GM04503 (cell line): Measurements from ENCODE around the gene PDE4A.
"Not testable (repeated sequence)": the region's sequence is repeated elsewhere in the genome, so short reads cannot be mapped to it uniquely, and the experiment has no call there.

Source experiments
- DNase-seq: peaks from one replicate; pipeline ENCODE4 v3.0.0-alpha.2; 2012; ENCODE audit warnings: low read depth

PDE4A gene

DNA sequence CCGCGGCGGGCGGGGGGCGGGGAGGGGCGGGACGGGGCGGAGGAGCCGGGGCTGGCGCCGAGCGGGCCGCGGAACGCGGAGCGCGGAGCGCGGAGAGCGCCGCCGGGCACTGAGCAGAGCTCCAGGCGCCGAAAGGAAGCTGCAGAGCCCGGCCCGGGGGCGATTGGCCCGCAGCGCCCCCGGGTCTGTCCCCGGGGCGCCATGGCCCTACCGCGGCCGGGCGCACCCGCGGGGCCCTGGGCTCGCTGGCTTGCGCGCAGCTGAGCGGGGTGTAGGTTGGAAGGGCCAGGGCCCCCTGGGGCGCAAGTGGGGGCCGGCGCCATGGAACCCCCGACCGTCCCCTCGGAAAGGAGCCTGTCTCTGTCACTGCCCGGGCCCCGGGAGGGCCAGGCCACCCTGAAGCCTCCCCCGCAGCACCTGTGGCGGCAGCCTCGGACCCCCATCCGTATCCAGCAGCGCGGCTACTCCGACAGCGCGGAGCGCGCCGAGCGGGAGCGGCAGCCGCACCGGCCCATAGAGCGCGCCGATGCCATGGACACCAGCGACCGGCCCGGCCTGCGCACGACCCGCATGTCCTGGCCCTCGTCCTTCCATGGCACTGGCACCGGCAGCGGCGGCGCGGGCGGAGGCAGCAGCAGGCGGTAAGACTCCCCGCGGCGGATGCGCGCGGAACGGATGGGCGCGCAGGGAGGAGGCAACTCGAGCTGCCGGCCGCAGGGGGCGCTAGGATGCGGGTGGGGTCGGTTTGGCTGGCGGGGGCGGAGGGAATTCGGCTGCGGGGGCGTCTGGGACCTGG, at the start of gene PDE4A:
Gene PDE4A, plus strand, starts transcription at position 95 of the 796 bp plus-strand sequence. Its CDS starts 227 bp downstream, at position 322.
- no peak for DNase-seq

DNA sequence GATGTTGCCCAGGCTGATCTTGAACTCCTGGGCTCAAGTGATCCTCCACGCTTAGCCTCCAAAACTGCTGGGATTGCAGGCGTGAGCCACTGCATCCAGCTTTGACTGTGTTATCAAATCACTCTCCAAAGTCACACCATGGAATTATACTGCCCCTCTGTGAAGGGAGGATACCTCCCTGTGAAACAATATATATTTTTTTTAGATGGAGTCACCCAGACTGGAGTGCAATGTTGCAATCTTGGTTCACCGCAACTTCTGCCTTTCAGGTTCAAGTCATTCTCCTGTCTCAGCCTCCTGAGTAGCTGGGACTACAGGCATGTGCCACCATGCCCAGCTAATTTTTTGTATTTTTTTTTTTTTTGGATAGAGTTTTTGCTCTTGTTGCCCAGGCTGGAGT, 47.6 kb upstream of the PDE4A start:
- DNase-seq: no peak

DNA sequence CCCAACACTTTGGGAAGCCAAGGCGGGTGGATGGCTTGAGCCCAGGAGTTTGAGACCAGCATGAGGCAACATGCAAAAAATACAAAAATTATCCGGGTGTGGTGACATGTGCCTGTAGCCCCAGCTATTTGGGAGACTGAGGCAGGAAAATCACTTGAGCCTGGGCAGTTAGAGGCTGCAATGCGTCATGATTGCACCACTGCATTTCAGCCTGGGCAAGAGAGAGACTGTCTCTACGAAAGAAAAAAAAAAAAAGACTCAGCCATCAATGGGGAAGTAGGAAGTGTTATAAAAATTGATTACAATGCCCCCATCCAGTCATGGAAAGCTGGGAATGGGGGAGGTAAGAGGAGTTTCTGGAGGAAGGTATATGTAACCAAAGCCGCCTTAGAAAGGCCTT, 45.4 kb upstream of the PDE4A start:
- no peak for DNase-seq

DNA sequence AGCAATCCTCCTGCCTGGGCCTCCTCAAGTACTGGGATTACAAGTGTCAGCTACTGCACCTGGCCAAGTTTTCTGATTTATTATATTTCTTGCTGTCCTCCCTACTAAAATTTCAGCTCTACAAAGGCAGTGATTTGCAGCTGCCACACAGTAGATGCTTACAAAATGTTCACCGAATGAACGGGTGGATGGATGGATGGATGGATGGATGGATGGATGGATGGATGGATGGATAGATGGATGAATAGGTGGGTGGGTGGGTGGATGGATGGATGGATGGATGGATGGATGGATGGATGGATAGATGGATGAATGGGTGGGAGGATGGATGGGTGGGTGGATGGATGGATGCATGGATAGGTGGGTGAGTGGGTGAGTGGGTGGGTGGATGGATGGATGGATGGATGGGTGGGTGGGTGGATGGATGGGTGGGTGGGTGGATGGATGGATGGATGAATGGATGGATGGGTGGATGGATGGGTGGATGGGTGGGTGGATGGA, 43.1 kb upstream of the PDE4A start:
- not testable (repeated sequence) for DNase-seq

DNA sequence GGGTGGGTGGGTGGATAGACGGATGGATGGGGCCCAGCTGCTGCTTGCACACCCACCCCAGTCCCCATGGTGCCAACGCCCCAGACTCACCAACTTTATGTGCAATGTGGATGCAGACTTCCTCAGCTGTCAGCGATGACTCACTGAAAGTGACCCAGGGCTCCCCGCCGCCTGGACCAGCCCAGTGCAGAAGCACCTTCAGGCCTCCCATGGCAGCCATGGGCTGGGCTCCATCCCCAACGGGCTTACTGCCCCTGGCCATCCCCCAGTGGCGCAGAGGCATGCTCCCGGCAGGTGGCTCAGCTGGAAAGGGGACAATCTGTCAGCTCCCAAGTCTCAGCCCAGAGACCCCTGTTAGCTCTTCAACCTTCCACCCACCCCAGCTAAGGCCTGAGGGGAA, 42.2 kb upstream of the PDE4A start:
- no peak for DNase-seq

DNA sequence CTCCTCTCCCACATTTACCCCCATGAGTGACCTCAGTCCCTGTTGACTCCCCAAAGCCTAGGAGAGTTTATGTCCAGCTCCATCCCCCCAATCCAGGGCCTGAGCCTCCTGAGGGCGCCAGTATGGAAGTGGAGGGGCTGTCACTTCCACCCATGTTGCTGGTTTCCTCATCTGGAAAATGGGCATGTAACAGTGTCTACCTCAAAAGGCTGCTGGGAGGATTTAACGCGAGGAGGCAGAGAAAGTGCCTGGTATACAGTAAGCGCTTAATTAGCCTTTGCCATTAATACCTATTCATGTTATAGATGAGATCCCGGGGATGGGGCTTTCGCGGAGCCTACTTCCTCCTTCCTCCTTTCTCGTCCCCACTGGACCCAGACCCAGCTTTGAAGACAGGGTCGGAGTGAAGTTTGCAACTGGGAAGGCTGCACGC, 40.4 kb upstream of the PDE4A start:
- DNase-seq: no peak

DNA sequence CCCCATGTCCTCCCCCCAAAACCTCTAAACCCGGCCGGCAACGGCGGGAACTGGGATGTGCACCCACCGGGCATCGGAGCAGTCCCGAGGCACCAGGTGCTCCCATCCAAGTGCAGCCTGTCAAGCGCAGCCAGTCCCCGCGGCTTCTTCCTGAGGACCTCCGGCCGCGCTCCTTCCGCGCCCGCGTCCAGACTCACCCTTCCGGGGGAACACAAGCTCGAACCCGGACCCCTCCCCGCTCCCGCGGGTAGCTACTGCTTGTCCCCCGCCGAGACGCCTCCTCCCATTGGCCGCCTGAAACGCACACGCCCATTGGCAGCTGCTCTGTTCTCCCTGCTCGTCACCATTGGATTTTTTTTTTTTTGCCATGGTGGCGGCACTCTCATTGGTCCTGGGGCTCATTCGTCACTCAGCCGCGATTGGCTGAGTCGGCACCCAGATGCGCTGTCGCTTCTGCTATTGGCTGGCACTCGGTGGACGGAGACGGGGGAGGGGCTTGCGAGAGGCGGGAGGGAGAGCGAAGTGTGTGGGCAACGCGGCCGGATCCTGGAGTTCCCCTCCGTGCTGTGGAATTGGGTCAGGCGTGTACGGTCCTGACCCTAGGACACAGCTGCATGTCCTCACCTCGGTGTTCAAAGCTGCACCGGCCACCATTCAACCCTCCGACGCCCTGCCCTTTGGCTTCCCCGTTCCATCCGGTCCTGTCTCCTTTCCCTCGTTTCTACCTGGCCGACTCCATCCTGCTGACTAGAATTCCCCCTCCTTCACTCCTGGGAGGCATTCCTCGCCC, 39.8 kb upstream of the PDE4A start, which contains the start of gene TYK2:
Gene TYK2, minus strand, starts transcription at position 260 of the 790 bp plus-strand sequence. CDS start 2,166 bp downstream, outside the sequence.
- DNase-seq: peak; percentile 90

DNA sequence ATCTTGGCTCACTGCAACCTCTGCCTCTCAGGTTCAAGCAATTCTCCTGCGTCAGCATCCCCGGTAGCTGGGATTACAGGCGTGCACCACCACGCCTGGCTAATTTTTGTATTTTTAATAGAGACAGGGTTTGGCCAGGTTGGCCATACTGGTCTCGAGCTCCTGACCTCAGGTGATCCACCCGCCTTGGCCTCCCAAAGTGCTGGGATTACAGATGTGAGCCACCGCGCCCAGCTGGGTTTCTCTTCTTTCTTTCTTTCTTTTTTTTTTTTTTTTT, 37.2 kb upstream of the PDE4A start:
- not testable (repeated sequence) for DNase-seq

DNA sequence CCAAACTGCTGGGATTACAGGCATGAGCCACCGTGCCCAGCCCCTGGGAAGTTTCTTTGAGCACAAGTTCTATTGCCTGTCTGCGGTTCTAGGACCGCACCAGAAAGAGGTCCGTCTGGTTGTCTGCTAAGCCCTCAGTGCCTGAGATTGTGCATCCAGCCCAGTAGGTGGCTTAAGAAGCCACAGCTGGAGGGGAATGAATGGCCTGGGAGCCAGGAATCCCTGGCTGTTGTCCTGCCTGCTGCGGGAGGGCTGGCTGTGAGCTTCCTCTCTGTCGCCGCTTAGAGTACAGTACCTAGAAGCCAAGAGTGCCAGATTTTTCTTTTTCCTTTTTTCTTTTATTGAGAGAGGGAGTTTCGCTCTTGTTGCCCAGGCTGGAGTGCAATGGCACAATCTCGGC, 35.8 kb upstream of the PDE4A start:
- DNase-seq: no peak

DNA sequence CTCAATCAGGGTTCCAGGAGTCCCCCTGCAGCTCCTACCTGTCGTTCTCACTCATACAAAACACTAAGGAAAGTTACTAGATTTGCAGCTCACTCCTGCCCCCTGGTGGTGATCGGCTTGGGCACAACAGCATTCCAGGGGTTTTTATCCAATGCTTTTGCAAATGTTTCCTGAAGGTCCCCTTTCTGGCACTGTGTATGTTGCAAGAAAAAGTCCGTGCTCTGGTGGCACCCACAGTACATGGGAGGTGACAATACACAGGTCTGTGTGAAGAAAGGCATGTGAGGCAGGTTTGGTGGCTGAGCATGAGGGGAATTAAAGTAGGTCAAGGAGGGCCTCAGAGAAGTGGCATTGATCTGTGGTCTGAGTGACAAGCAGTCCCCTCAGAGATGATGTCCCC, 31.4 kb upstream of the PDE4A start:
- no peak for DNase-seq

DNA sequence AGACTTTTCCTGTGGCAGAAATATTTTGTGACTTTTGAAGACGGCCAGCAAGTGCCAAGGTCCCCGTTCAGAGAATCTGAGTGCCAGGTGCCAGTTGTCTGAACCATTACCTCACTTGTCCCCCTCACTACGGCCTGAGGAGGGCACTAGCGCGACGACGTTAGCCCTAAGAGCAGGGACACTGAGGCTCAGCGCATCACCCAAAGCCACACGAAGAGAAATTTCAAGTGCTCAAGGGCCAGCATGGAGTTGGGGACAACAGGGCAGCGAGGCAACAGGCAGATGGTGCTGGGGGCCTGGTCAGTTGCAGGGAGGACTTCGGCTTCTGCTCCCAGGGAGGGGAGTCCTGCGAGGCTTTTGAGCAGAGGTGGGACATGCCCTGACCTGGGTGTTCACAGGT, 30.5 kb upstream of the PDE4A start:
- no peak for DNase-seq

DNA sequence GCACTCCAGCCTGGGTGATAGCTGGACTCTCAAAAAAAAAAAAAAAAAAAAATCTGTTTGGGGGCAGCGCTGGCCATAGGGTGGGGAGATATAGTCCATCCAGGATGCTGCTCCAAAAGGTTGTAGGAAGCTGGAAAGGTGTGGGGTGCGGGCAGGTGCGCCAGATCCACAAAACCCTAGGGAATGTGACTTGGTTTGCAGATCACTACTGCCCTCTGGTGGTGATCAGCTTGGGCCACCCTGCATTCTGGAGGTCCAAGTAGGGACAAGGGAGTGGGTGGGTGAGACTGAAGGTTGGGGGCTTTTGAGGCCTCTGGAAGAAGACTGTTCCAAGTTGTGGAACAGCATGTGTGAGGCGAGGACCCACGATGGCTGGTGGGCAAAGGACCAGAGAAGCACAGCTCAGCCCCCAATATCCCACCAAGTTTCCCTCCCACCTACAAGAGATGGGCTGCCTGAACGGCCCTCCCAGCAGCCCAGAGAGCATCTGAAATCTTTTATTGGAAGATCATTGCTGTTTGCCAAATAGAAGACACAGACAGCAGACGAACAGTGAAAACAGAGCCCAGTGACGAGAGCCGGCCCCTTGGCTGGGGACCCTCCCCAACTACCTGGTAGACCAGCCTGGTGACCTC, 29.6 kb upstream of the PDE4A start:
- no peak for DNase-seq

DNA sequence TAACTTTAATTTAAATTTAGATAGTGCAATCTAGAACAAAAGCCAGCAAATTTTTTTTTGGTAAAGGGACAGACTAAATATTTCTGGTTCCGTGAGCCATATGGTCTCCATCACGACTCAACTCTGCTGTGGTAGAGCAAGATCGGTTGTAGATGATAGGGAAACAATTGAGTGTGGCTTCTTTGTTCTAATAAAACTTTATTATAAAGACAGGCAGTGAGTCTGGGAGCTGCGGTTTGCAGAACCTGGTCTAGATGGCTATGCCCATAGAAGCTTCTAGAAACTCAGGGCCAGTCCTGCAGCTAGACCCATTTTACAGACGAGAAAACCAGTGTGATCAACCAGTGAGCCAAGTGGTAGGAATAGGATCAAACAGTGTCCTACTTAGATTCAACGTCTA, 28.2 kb upstream of the PDE4A start:
- DNase-seq: no peak

DNA sequence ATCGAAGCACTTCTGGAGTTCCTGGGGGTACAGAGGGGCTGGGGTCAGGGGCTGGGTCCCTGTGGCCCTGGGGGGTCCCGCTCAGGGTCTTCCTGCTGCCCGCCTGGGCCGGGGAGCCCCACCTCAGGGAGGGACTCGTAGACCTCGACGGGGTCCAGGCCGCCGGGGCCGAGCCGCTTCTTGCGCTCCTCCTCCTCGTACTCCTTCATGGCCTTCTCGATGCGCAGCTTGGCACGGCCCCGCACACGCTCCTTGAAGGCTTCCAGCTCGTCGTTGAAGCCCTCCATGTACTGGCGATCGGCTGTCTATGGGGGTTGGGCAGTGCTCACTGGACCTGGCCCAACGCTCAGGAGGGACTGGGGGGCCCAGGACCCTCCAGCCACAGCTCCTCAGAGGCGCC, 27.2 kb upstream of the PDE4A start:
- DNase-seq: no peak

DNA sequence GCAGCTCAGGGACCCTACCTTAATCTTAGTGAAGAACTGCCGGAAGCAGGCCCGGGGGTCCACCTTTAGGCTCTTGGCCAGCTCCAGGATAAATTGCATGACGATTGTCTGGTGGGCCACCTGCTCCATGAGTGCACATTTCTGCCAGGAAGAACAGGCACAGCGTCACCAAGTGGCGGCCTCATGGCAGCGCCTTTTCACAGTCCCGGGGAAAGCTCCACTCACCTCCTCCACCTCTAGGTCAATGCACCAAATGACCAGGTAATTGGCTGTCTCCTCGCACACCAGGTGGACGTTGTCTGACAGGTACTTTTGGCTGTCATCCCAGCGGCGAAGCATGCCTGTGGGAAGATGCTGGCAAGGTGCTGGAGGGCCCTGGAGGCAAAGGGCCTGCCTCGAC, 25.3 kb upstream of the PDE4A start:
- DNase-seq: no peak

DNA sequence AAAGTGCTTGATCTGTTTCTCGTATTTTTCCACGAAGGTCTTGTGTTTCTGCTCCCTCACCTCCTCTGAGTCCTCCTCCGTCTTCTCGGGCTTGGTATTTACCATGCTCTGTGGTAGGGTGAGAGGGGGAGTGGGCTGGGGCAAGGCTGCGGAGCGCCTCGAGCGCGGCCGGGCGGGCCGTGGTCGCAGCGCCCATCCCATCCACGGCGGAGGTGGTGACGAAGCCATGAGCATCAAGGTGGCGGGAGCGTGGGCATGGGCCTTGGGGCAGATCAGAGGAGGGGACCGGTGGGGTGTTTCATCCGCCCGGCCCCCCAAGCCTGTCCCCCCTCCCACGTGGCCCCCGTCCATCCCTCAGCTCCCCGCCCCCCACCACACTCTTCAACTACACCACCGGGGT, 24.9 kb upstream of the PDE4A start:
- no peak for DNase-seq

DNA sequence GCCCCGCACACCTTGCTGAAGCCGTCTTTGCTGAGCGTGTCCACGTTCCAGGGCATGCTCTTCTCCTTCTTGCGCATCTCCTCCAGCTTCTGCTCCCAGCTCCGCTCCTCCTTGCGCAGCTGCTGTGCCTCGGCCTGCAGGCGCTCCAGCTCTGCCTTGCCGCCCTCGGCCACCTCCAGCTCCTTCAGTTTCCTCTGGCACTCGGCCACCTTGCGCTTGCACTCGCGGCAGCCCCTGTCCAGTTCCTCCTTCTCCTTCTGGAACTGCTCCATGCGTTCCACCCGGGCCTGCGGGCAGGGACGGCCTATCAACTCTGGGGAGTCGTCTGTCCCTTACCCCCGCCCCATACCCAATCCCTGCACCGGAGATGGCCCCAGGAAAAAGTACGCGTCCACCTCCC, 24.4 kb upstream of the PDE4A start:
- DNase-seq: no peak

DNA sequence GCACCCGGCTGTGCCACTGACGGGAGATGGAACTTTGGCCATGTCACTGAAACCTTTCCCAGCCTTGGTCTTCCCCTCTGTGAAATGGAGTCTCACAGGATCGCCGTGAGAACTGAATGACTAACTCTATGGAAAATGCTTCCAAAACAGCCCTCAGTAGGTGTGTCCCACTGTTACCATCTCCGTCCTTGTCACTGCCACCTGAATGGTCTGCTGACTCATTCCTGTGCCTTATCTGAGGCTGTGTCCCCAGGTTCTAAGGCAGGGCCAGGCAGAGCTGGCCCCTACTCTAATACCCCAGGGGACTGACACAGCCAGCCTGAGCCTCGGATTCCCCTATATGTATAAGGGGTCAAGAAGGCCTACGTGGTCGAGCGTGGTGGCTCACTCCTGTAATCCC, 21.5 kb upstream of the PDE4A start:
- DNase-seq: no peak

DNA sequence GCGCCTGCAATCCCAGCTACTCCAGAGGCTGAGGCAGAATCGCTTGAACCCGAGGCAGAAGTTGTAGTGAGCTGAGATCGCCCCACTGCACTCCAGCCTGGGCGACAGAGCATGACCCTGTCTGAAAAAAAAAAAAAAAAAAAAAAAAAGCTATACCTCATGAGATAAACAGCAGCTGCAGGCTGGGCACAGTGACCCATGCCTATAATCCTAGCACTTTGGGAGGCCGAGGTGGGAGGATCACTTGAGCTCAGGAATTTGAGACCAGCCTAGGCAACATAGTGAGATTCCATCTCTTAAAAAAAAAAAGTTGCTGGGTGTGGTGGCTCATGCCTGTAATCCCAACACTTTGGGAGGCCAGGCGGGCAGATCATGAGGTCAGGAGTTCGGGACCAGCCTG, 21.0 kb upstream of the PDE4A start:
- DNase-seq: not testable (repeated sequence)

DNA sequence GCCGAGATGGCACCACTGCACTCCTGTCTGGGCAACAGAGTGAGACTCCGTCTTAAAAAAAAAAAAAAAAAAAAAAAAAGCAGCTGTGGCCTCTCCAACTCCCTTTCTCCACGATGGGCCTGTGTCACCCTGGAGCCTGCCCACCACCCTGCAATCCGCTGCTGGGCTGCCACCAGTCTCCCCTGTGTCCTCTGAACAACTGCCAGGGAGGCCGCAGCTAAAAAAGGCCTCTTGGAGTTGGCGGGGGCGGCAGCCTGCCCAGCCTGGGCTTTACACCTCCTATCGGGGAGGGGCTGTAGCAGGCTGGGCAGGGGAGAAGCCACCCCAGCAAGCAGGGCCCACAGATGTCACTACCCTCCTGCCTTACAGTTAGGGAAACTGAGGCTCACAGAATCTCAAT, 20.5 kb upstream of the PDE4A start:
- DNase-seq: no peak

DNA sequence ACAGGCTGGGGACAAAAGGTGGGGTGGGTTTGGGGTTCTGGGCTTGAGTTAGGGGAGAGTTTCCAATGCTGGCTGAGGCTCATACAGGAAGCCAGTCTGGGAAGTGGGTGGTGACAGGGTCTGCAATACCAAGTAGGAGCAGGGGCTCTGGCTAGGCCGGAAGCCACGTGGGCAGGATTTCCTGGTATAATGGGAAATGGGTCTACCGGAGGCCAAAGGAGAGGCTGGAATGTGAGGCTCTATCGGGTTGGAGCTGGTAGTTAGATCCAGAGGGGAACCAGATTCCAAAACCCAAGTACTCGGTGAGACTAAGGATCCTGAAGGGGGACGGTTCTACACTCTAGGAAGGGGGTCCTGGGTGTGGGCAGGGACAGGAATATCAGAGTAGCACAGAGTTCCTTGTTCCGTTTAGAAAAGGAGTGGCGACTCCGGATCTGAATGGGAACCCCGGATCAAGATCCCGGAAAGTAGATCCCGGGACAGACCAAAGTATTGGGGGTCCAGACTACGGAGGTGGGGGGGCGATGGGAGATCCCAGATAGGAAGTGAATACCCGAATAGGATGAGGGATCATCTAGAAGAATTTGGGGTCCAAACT, 17.8 kb upstream of the PDE4A start:
- no peak for DNase-seq
